A549 (cell line): ENCODE results near the gene ZNF862.

Experiments used
- MAFK ChIP-seq: fragments of 450-650 bp; IDR thresholded peaks from 2 replicates; pipeline ENCODE4 v1.6.1; 2014; ENCODE audit not compliant: partially characterized antibody
- POLR2A ChIP-seq: IDR thresholded peaks from 2 replicates; pipeline ENCODE4 v1.6.1; 2012; ENCODE audit warnings: mild to moderate bottlenecking, low read length

GRCh38 chr7:149831741-149832219 is 6.4 kb upstream of the ZNF862 start:
- TF ChIP-seq POLR2A (no peak), MAFK (no peak)
